Liver (tissue), 9 donors: ENCODE measurements around the gene MLLT10. TPM values are rescaled to one million over a fixed set of nuclear protein-coding genes. Genes with fewer than 3 reads are reported as not detected.

Experiments
- DNase-seq: peaks from one replicate; pipeline ENCODE4 v3.0.0-alpha.2; 2017; ENCODE audit warnings: low spot score
- H3K27ac ChIP-seq, 2 donors: one replicate each; pipeline ENCODE4 v1.7.0; 2013; ENCODE audit warnings: inconsistent platforms in 2 of 2, low read length in 2 of 2, control low read depth in 1 of 2, low read depth in 1 of 2, mild to moderate bottlenecking in 1 of 2
- H3K27me3 ChIP-seq, 4 donors: one replicate each; pipeline versions ENCODE4 v1.6.1 to v1.7.0; 2013; ENCODE audit warnings: low read length in 3 of 4, inconsistent platforms in 1 of 4, mild to moderate bottlenecking in 1 of 4, moderate library complexity in 1 of 4; ENCODE audit not compliant: control insufficient read depth in 4 of 4, insufficient read depth in 4 of 4
- H3K36me3 ChIP-seq, 4 donors: one replicate each; pipeline versions ENCODE4 v1.6.1 to v1.7.0; 2013; ENCODE audit warnings: low read length in 3 of 4, mild to moderate bottlenecking in 3 of 4, low read depth in 1 of 4, moderate library complexity in 1 of 4; ENCODE audit not compliant: control insufficient read depth in 4 of 4, insufficient read depth in 3 of 4
- H3K4me1 ChIP-seq, 4 donors: one replicate each; pipeline versions ENCODE4 v1.6.1 to v1.7.0; 2013; ENCODE audit warnings: low read length in 3 of 4, mild to moderate bottlenecking in 3 of 4, moderate library complexity in 1 of 4; ENCODE audit not compliant: control insufficient read depth in 4 of 4, insufficient read depth in 4 of 4
- H3K4me3 ChIP-seq, 3 donors: one replicate each; pipeline versions ENCODE4 v1.6.1 to v1.7.0; 2013; ENCODE audit warnings: low read length in 3 of 3, control low read depth in 1 of 3, low read depth in 1 of 3, mild to moderate bottlenecking in 1 of 3
- H3K9ac ChIP-seq, 2 donors: one replicate each; pipeline ENCODE4 v1.7.0; 2013; ENCODE audit warnings: low read length in 2 of 2, mild to moderate bottlenecking in 2 of 2, moderate library complexity in 2 of 2, control low read depth in 1 of 2, low read depth in 1 of 2
- H3K9me3 ChIP-seq, 4 donors: one replicate each; pipeline versions ENCODE4 v1.6.1 to v1.7.0; 2013; ENCODE audit warnings: low read length in 3 of 4; ENCODE audit not compliant: control insufficient read depth in 4 of 4
- ATF3 ChIP-seq: IDR thresholded peaks from 2 replicates; pipeline ENCODE4 v1.6.1; 2016; ENCODE audit warnings: antibody characterized with exemption
- EGR1 ChIP-seq, 2 donors: IDR thresholded peaks; 2 replicates each; pipeline ENCODE4 v1.6.1; 2016 to 2018; ENCODE audit warnings: antibody characterized with exemption in 2 of 2, low read depth in 2 of 2
- FOXA1 ChIP-seq: IDR thresholded peaks from 2 replicates; pipeline ENCODE4 v1.6.1; 2016; ENCODE audit warnings: antibody characterized with exemption
- FOXA2 ChIP-seq: IDR thresholded peaks from 2 replicates; pipeline ENCODE4 v1.6.1; 2016; ENCODE audit warnings: antibody characterized with exemption
- GABPA ChIP-seq, 2 donors: IDR thresholded peaks in 1 of 2; conservative IDR thresholded peaks in 1 of 2; 2 replicates each; pipeline ENCODE4 v1.6.1; 2016; ENCODE audit warnings: antibody characterized with exemption in 2 of 2, mild to moderate bottlenecking in 1 of 2, moderate library complexity in 1 of 2
- HNF4A ChIP-seq, 2 donors: conservative IDR thresholded peaks; 2 replicates each; pipeline ENCODE4 v1.6.1; 2016; ENCODE audit warnings: antibody characterized with exemption in 2 of 2, mild to moderate bottlenecking in 2 of 2
- HNF4G ChIP-seq: IDR thresholded peaks from 2 replicates; pipeline ENCODE4 v1.6.1; 2016; ENCODE audit warnings: antibody characterized with exemption
- JUND ChIP-seq, 2 donors: IDR thresholded peaks; 2 replicates each; pipeline ENCODE4 v1.6.1; 2016; ENCODE audit warnings: antibody characterized with exemption in 2 of 2
- MAX ChIP-seq: IDR thresholded peaks from 2 replicates; pipeline ENCODE4 v1.6.1; 2016; ENCODE audit warnings: antibody characterized with exemption
- NR2F2 ChIP-seq: IDR thresholded peaks from 2 replicates; pipeline ENCODE4 v1.6.1; 2016; ENCODE audit warnings: antibody characterized with exemption
- RAD21 ChIP-seq, 2 donors: IDR thresholded peaks; 2 replicates each; pipeline ENCODE4 v1.6.1; 2016; ENCODE audit warnings: antibody characterized with exemption in 2 of 2, mild to moderate bottlenecking in 2 of 2
- REST ChIP-seq: IDR thresholded peaks from 2 replicates; pipeline ENCODE4 v1.6.1; 2016; ENCODE audit warnings: antibody characterized with exemption, mild to moderate bottlenecking
- RXRA ChIP-seq, 2 donors: IDR thresholded peaks; 2 replicates each; pipeline ENCODE4 v1.6.1; 2017 to 2018; ENCODE audit warnings: antibody characterized with exemption in 2 of 2, mild to moderate bottlenecking in 1 of 2
- SP1 ChIP-seq: IDR thresholded peaks from 2 replicates; pipeline ENCODE4 v1.6.1; 2018; ENCODE audit warnings: antibody characterized with exemption, mild to moderate bottlenecking
- TAF1 ChIP-seq: conservative IDR thresholded peaks from 2 replicates; pipeline ENCODE4 v1.6.1; 2016; ENCODE audit warnings: antibody characterized with exemption, mild to moderate bottlenecking
- YY1 ChIP-seq: IDR thresholded peaks from 2 replicates; pipeline ENCODE4 v1.6.1; 2016; ENCODE audit warnings: antibody characterized with exemption, mild to moderate bottlenecking
- ZBTB33 ChIP-seq: IDR thresholded peaks from 2 replicates; pipeline ENCODE4 v1.6.1; 2016; ENCODE audit warnings: antibody characterized with exemption
- WGBS: extraction: QIAGEN DNeasy Blood & Tissue Kit; methylation state at CpG from one replicate; pipeline ENCODE4 v1.1.7; 2013; 5-methylcytosine and 5-hydroxymethylcytosine counted together
- polyA plus RNA-seq, 2 donors: library from polyadenylated mRNA; stranded (reverse) in 1 of 2; unstranded in 1 of 2; fragments of 200-250 nt in 1 of 2; fragments of >200 nt in 1 of 2; fragmentation: Nextera tagmentation in 1 of 2; extraction: Ambion mirVana in 1 of 2; gene quantifications; one replicate each; pipeline versions ENCODE4 v1.2.1 to v1.2.3, GENCODE V29; 2013 to 2015
- total RNA-seq, 2 donors: library from RNA; depleted of rRNA; stranded (reverse); fragments of >200 nt; gene quantifications; one replicate each; pipeline ENCODE4 v1.2.3, GENCODE V29; 2014
- TF ChIP-seq, protein P1 (sequence below): fragments of 150-350 bp; IDR thresholded peaks from 2 replicates; pipeline ENCODE4 v1.5.1; 2017; ENCODE audit warnings: improper control_type of control experiment, low read depth, low read length; ENCODE audit not compliant: missing input control
- donor health status: healthy.
- donor health status: healthy.
- donor health status: healthy.
- donor health status: healthy.
- donor health status: healthy.

The MLLT10 gene
- total and polyA plus RNA-seq, 4 donors, result 11.9 to 47.4 (median 22.6) TPM

GRCh38 chr10:21764466-21765189 is 230.6 kb downstream of the MLLT10 start:
- Histone ChIP-seq H3K36me3 (no peaks in the 10 kb centered on the region), H3K9me3 (no peaks in the 10 kb centered on the region), H3K9ac (no peak overlapping the region), H3K4me1 (no peaks in the 10 kb centered on the region), H3K27ac (no peak overlapping the region), H3K4me3 (no peak overlapping the region), H3K27me3 (no peaks in the 10 kb centered on the region)
- 89% methylated on average over 5 of the region's 5 CpGs for WGBS
- TF ChIP-seq REST, result no peak
- no peak for TF ChIP-seq ATF3
- no peak for TF ChIP-seq EGR1 (IDR thresholded peaks at IDR 0.05; ENCODE audit: low read depth in 2 of 2)
- TF ChIP-seq, protein P1, sequence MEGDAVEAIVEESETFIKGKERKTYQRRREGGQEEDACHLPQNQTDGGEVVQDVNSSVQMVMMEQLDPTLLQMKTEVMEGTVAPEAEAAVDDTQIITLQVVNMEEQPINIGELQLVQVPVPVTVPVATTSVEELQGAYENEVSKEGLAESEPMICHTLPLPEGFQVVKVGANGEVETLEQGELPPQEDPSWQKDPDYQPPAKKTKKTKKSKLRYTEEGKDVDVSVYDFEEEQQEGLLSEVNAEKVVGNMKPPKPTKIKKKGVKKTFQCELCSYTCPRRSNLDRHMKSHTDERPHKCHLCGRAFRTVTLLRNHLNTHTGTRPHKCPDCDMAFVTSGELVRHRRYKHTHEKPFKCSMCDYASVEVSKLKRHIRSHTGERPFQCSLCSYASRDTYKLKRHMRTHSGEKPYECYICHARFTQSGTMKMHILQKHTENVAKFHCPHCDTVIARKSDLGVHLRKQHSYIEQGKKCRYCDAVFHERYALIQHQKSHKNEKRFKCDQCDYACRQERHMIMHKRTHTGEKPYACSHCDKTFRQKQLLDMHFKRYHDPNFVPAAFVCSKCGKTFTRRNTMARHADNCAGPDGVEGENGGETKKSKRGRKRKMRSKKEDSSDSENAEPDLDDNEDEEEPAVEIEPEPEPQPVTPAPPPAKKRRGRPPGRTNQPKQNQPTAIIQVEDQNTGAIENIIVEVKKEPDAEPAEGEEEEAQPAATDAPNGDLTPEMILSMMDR, result no peak
- no peak for TF ChIP-seq TAF1
- no peak for TF ChIP-seq ZBTB33
- TF ChIP-seq HNF4G, result no peak
- TF ChIP-seq RAD21 (IDR thresholded peaks at IDR 0.05), result no peak
- TF ChIP-seq FOXA1, result no peak
- no peak for TF ChIP-seq RXRA (IDR thresholded peaks at IDR 0.05)
- no peak for TF ChIP-seq HNF4A (conservative IDR thresholded peaks at IDR 0.05)
- no peak for TF ChIP-seq NR2F2
- TF ChIP-seq SP1, result no peak
- no peak for TF ChIP-seq GABPA (IDR thresholded peaks at IDR 0.05 in 1 of 2, conservative IDR thresholded peaks at IDR 0.05 in 1 of 2)
- no peak for DNase-seq

- H3K4me3 ChIP-seq, result no peak overlapping the region
- H3K27me3 ChIP-seq, result no peaks in the 10 kb centered on the region
- no peak overlapping the region for H3K9ac ChIP-seq
- no peaks in the 10 kb centered on the region for H3K36me3 ChIP-seq
- no peaks in the 10 kb centered on the region for H3K9me3 ChIP-seq
- H3K4me1 ChIP-seq, result no peaks in the 10 kb centered on the region
- no peak for DNase-seq
- no peak overlapping the region for H3K27ac ChIP-seq
- WGBS, result 96% methylated on average over 3 of the region's 3 CpGs
- TF ChIP-seq RXRA (IDR thresholded peaks at IDR 0.05) (no peak), JUND (IDR thresholded peaks at IDR 0.05) (no peak), SP1 (no peak), HNF4G (no peak), FOXA2 (no peak), NR2F2 (no peak), ATF3 (no peak), TAF1 (no peak), MAX (no peak), FOXA1 (no peak), YY1 (no peak), EGR1 (IDR thresholded peaks at IDR 0.05; ENCODE audit: low read depth in 2 of 2) (no peak), HNF4A (conservative IDR thresholded peaks at IDR 0.05) (no peak), ZBTB33 (no peak), GABPA (IDR thresholded peaks at IDR 0.05 in 1 of 2, conservative IDR thresholded peaks at IDR 0.05 in 1 of 2) (no peak)
- TF ChIP-seq, protein P1, result no peak
These were observed 235.0 kb downstream of the MLLT10 start for GRCh38 chr10:21769041-21769440.
